GM18526 (cell line): Measurements from ENCODE around the gene HOATZ.

Source experiments
- POLR2A ChIP-seq: IDR thresholded peaks from 3 replicates; pipeline ENCODE4 v1.6.1; 2011; ENCODE audit not compliant: insufficient read length; ENCODE audit errors: extremely low read depth

HOATZ gene

GRCh38 chr11:111532365-111532709, 17.8 kb downstream of the HOATZ start:
- TF ChIP-seq POLR2A, result no peak

GRCh38 chr11:111535281-111535680, 20.7 kb downstream of the HOATZ start:
- no peak for TF ChIP-seq POLR2A

GRCh38 chr11:111537336-111537860, 22.8 kb downstream of the HOATZ start:
- no peak for TF ChIP-seq POLR2A

GRCh38 chr11:111538407-111539114, 24.0 kb downstream of the HOATZ start:
- no peak for TF ChIP-seq POLR2A

- no peak for TF ChIP-seq POLR2A
These were observed 25.0 kb downstream of the HOATZ start for GRCh38 chr11:111539426-111540113.

- no peak for TF ChIP-seq POLR2A
These were observed 25.7 kb downstream of the HOATZ start, which contains the start of gene LAYN for GRCh38 chr11:111540114-111540936. Gene LAYN, plus strand, starts transcription at chr11:111540720. Its CDS starts 124 bp downstream, at chr11:111540844.

GRCh38 chr11:111540937-111541253, 26.3 kb downstream of the HOATZ start:
- TF ChIP-seq POLR2A, result no peak

- TF ChIP-seq POLR2A, result no peak
These were observed 26.9 kb downstream of the HOATZ start for GRCh38 chr11:111541254-111542061.

GRCh38 chr11:111542606-111543275, 28.2 kb downstream of the HOATZ start:
- TF ChIP-seq POLR2A, result no peak

- TF ChIP-seq POLR2A, result no peak
These were observed 33.9 kb downstream of the HOATZ start for GRCh38 chr11:111548525-111548924.

- no peak for TF ChIP-seq POLR2A
These were observed 34.8 kb downstream of the HOATZ start for GRCh38 chr11:111549196-111549868.

GRCh38 chr11:111549869-111550203, 35.3 kb downstream of the HOATZ start:
- TF ChIP-seq POLR2A, result no peak

- TF ChIP-seq POLR2A, result no peak
These were observed 35.7 kb downstream of the HOATZ start for GRCh38 chr11:111550258-111550657.

GRCh38 chr11:111554532-111554931, 40.0 kb downstream of the HOATZ start:
- TF ChIP-seq POLR2A, result no peak
